Measurements from ENCODE around the gene BMI1.

DNA sequence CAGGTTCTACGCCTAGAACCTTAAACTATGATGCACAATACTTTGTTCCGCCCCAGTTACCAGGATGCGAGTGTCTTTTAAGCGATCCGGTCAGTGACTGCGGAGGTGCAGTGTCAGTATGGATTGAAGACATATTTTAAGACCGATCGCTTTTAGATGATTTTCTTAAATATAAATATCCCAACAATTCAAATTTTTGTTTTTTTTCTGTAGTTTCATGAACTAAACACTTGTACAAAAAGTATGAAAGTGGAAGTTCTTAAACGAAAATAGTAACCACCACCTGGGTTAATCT lies 3.9 kb upstream of the BMI1 start:
- no peak for TF ChIP-seq POLR2A (IDR thresholded peaks at IDR 0.05)
- TF ChIP-seq, protein P1, sequence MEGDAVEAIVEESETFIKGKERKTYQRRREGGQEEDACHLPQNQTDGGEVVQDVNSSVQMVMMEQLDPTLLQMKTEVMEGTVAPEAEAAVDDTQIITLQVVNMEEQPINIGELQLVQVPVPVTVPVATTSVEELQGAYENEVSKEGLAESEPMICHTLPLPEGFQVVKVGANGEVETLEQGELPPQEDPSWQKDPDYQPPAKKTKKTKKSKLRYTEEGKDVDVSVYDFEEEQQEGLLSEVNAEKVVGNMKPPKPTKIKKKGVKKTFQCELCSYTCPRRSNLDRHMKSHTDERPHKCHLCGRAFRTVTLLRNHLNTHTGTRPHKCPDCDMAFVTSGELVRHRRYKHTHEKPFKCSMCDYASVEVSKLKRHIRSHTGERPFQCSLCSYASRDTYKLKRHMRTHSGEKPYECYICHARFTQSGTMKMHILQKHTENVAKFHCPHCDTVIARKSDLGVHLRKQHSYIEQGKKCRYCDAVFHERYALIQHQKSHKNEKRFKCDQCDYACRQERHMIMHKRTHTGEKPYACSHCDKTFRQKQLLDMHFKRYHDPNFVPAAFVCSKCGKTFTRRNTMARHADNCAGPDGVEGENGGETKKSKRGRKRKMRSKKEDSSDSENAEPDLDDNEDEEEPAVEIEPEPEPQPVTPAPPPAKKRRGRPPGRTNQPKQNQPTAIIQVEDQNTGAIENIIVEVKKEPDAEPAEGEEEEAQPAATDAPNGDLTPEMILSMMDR (IDR thresholded peaks at IDR 0.05): no peak
